Loucy (cell line): ENCODE data around the gene TRPM3.

Experiments used
- CTCF ChIP-seq: fragments of 200-600 bp; sonication (generic); conservative IDR thresholded peaks from 2 replicates; pipeline ENCODE4 v1.5.1; 2014; ENCODE audit warnings: mild to moderate bottlenecking, antibody characterized with exemption, low read length
- EZH2phosphoT487 ChIP-seq: fragments of 200-600 bp; IDR thresholded peaks from 2 replicates; pipeline ENCODE4 v1.6.1; 2018; ENCODE audit warnings: antibody characterized with exemption, mild to moderate bottlenecking, moderate library complexity, borderline replicate concordance

DNA sequence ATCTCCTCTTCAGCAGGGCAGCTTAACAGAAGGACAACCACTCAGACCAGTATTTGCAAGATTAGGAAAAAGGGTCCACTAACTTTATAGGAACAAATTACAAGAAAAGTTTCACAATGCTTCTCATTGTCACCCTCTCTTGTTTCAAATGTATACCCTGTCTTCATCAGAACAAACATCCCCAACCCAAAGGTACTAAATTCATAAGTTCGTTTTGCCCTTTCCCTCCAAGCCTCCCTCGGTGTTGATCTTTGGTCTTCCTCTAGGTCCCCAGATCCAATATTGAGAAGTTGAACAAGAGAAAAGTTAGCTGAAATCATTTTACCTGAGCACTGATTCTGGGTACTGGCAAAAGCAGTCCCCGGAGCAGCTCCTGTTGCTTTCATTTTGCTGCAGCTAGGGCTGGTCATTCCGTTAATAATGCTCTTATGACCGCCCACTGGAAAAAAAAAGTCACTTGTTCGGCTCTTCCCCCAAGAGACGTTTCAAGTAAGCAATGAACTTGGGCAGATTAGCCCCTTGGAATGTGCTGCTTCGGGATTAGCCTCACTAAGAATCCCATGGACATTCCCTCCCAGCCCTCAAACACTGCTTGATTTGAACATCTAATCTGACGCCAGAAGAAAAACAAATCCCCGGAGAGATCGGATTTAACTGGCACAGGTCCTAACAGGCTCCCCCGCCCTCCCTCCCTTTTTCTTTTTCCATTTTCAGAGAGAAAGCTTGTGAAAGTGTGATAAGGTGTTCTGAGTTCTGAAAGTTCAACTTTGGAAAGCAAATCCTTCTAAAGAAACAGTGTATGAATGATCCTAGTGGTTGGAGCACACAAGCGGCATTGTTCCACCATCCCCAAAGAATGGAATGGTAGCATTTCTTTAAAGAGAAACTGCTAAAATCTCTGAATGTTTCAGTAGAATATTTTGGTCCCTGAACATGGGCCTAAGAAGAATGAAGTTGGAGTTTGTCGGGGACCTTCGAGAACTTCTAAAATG lies 252.5 kb downstream of the TRPM3 start:
- TF ChIP-seq CTCF (no peak), EZH2phosphoT487 (no peak)
